Thyroid gland (tissue), 4 donors: ENCODE data around the gene PIH1D1. TPM values are rescaled to one million over a fixed set of nuclear protein-coding genes. Genes with fewer than 3 reads are reported as not detected.

ENCODE experiments used
- DNase-seq, 2 donors: peaks; one replicate each; pipeline ENCODE4 v3.0.0-alpha.2; 2019
- H3K27ac ChIP-seq, 3 donors: fragments of 200-600 bp; sonication (generic); 1 replicate in 2 of 3; 2 replicates in 1 of 3; pipeline ENCODE4 v1.5.1; 2016 to 2019; ENCODE audit warnings: mild to moderate bottlenecking in 1 of 3, moderate library complexity in 1 of 3
- H3K27me3 ChIP-seq: fragments of 200-600 bp; sonication (generic); one replicate; pipeline ENCODE4 v1.5.1; 2019
- H3K36me3 ChIP-seq, 2 donors: fragments of 200-600 bp; sonication (generic); one replicate each; pipeline ENCODE4 v1.5.1; 2016 to 2019
- H3K4me1 ChIP-seq, 2 donors: fragments of 200-600 bp; sonication (generic); one replicate each; pipeline ENCODE4 v1.5.1; 2017 to 2019
- H3K4me3 ChIP-seq, 3 donors: fragments of 200-600 bp; sonication (generic); replicated peaks in 1 of 3; 1 replicate in 2 of 3; 2 replicates in 1 of 3; pipeline ENCODE4 v1.5.1; 2016; ENCODE audit warnings: mild to moderate bottlenecking in 1 of 3
- H3K9me3 ChIP-seq: fragments of 200-600 bp; sonication (generic); one replicate; pipeline ENCODE4 v1.5.1; 2017
- CTCF ChIP-seq, 6 experiments: fragments of 200-600 bp in 3 of 6; fragments of 450-650 bp in 3 of 6; sonication (generic) in 3 of 6; IDR thresholded peaks; one replicate each; pipeline ENCODE4 v1.5.1; 2016 to 2019; ENCODE audit warnings: antibody characterized with exemption in 6 of 6, mild to moderate bottlenecking in 2 of 6, inconsistent platforms in 1 of 6, moderate library complexity in 1 of 6
- POLR2A ChIP-seq, 2 donors: fragments of 450-650 bp; IDR thresholded peaks; one replicate each; pipeline ENCODE4 v1.6.1; 2017; ENCODE audit warnings: antibody characterized with exemption in 2 of 2, mild to moderate bottlenecking in 2 of 2, moderate library complexity in 1 of 2
- WGBS, 2 donors: methylation state at CpG; one replicate each; pipeline ENCODE4 v1.1.5; 2017; 5-methylcytosine and 5-hydroxymethylcytosine counted together
- intact Hi-C: fragments of 100-400 bp; cut with DNase I; formaldehyde crosslinking; loops from one replicate; pipeline ENCODE4 v1.15.1; 2023
- total RNA-seq, 4 donors: library from RNA; depleted of rRNA; stranded (reverse); fragments of >200 nt; gene quantifications; one replicate each; pipeline ENCODE4 v1.2.3, GENCODE V29; 2016

PIH1D1 gene
- total RNA-seq, 4 donors from 2014 or later = 69.7 to 125 (median 99.8) TPM

- H3K27me3 ChIP-seq = no peaks in the 10 kb centered on the region
- WGBS, 2 donors = 85 to 88% methylated on average over 2 of the region's 2 CpGs
Observed at GRCh38 chr19:49415810-49416200, 35.8 kb downstream of the PIH1D1 start.

GRCh38 chr19:49415102-49415809 lies 36.4 kb downstream of the PIH1D1 start:
- Histone ChIP-seq H3K36me3 (no peaks in the 10 kb centered on the region), H3K4me1 (peaks cover 0 to under 1% of the 10 kb centered on the region in 2 donors), H3K27ac (no peak overlapping the region), H3K4me3 (no peak overlapping the region), H3K27me3 (no peaks in the 10 kb centered on the region), H3K9me3 (no peaks in the 10 kb centered on the region)
- intact Hi-C loops = no loop called here
- WGBS, 2 donors = 58 to 66% methylated on average over 7 to 13 of the region's 15 CpGs
- TF ChIP-seq POLR2A (IDR thresholded peaks at IDR 0.05) (no peak), CTCF (IDR thresholded peaks at IDR 0.05) (no peak)
- DNase-seq = no peak

More at GRCh38 chr19:49415810-49416200, 35.8 kb downstream of the PIH1D1 start:
- no peaks in the 10 kb centered on the region for H3K36me3 ChIP-seq
- no peak for TF ChIP-seq POLR2A (IDR thresholded peaks at IDR 0.05)
- TF ChIP-seq CTCF (IDR thresholded peaks at IDR 0.05) = no peak
- DNase-seq = no peak
- peaks cover 0 to 6% of the 10 kb centered on the region in 2 donors for H3K4me1 ChIP-seq
- no peak overlapping the region for H3K27ac ChIP-seq
- H3K9me3 ChIP-seq = no peaks in the 10 kb centered on the region
- no peak overlapping the region for H3K4me3 ChIP-seq
- intact Hi-C loops = no loop called here

GRCh38 chr19:49414256-49414655 lies 37.4 kb downstream of the PIH1D1 start:
- intact Hi-C loops = no loop called here
- Histone ChIP-seq H3K9me3 (no peaks in the 10 kb centered on the region), H3K27ac (no peak overlapping the region), H3K27me3 (no peaks in the 10 kb centered on the region), H3K36me3 (no peaks in the 10 kb centered on the region), H3K4me1 (peaks cover 0 to 5% of the 10 kb centered on the region in 2 donors), H3K4me3 (no peak overlapping the region)
- DNase-seq = no peak
- 90 to 94% methylated on average over 3 of the region's 3 CpGs for WGBS, 2 donors
- TF ChIP-seq POLR2A (IDR thresholded peaks at IDR 0.05) (no peak), CTCF (IDR thresholded peaks at IDR 0.05) (no peak)

- Histone ChIP-seq H3K27me3 (no peaks in the 10 kb centered on the region), H3K36me3 (no peaks in the 10 kb centered on the region), H3K27ac (no peak overlapping the region), H3K4me3 (no peak overlapping the region), H3K4me1 (peaks cover 0 to 12% of the 10 kb centered on the region in 2 donors), H3K9me3 (no peaks in the 10 kb centered on the region)
- intact Hi-C loops = no loop called here
- WGBS, 2 donors = 63 to 77% methylated on average over 6 to 8 of the region's 9 CpGs
- DNase-seq = no peak
- TF ChIP-seq POLR2A (IDR thresholded peaks at IDR 0.05) (no peak), CTCF (IDR thresholded peaks at IDR 0.05) (no peak)
Observed at GRCh38 chr19:49413348-49413747, 38.3 kb downstream of the PIH1D1 start.

- H3K27ac ChIP-seq = no peak overlapping the region
- TF ChIP-seq POLR2A (IDR thresholded peaks at IDR 0.05) (no peak), CTCF (IDR thresholded peaks at IDR 0.05) (no peak)
- no peaks in the 10 kb centered on the region for H3K36me3 ChIP-seq
- no peaks in the 10 kb centered on the region for H3K9me3 ChIP-seq
- intact Hi-C loops = no loop called here
- WGBS, 2 donors = 67 to 86% methylated on average over 3 of the region's 3 CpGs
- H3K27me3 ChIP-seq = no peaks in the 10 kb centered on the region
- no peak for DNase-seq
- H3K4me1 ChIP-seq = peaks cover 0 to 12% of the 10 kb centered on the region in 2 donors
- H3K4me3 ChIP-seq = no peak overlapping the region
Observed at GRCh38 chr19:49411681-49412326, 39.8 kb downstream of the PIH1D1 start.
